ENCODE results near the gene ZNF253.
A peak's percentile ranks its signal among the peaks of the same experiment; 100 is the strongest.

The ZNF253 gene

GRCh38 chr19:19865750-19866610, at the start of gene ZNF253:
Gene ZNF253, plus strand, starts transcription at chr19:19865882. Its CDS starts 115 bp downstream, at chr19:19865997.
- TF ChIP-seq CTCF (conservative IDR thresholded peaks at IDR 0.05; ENCODE audit: control insufficient read depth, insufficient read depth, low read depth, low read length) = no peak
- H3K4me3 ChIP-seq (ENCODE audit: control insufficient read depth, low read depth, low read length) = peak within 1 kb of the TSS; percentile 89
- peak; percentile 93 for DNase-seq (ENCODE audit: low read depth)

GRCh38 chr19:19816679-19817078, 49.0 kb upstream of the ZNF253 start:
- no peak overlapping the region for H3K4me3 ChIP-seq (ENCODE audit: control insufficient read depth, low read depth, low read length)

GRCh38 chr19:19817357-19817756, 48.3 kb upstream of the ZNF253 start:
- TF ChIP-seq CTCF (conservative IDR thresholded peaks at IDR 0.05; ENCODE audit: control insufficient read depth, insufficient read depth, low read depth, low read length) = no peak
- no peak for DNase-seq (ENCODE audit: low read depth)
- no peak overlapping the region for H3K4me3 ChIP-seq (ENCODE audit: control insufficient read depth, low read depth, low read length)

More at GRCh38 chr19:19816679-19817078, 49.0 kb upstream of the ZNF253 start:
- no peak for TF ChIP-seq CTCF (conservative IDR thresholded peaks at IDR 0.05; ENCODE audit: control insufficient read depth, insufficient read depth, low read depth, low read length)
- no peak for DNase-seq (ENCODE audit: low read depth)

GRCh38 chr19:19820774-19821320, 44.8 kb upstream of the ZNF253 start:
- DNase-seq (ENCODE audit: low read depth) = peak; percentile 1
- H3K4me3 ChIP-seq (ENCODE audit: control insufficient read depth, low read depth, low read length) = peak overlapping the region; percentile 86
- TF ChIP-seq CTCF (conservative IDR thresholded peaks at IDR 0.05; ENCODE audit: control insufficient read depth, insufficient read depth, low read depth, low read length) = no peak

GRCh38 chr19:19821366-19821951, 44.2 kb upstream of the ZNF253 start, which contains the start of gene ZNF506:
Gene ZNF506, minus strand, starts transcription at chr19:19821750. Its CDS starts 147 bp downstream, at chr19:19821603.
- DNase-seq (ENCODE audit: low read depth) = peak; percentile 97
- H3K4me3 ChIP-seq (ENCODE audit: control insufficient read depth, low read depth, low read length) = peak within 1 kb of the TSS; percentile 86
- TF ChIP-seq CTCF (conservative IDR thresholded peaks at IDR 0.05; ENCODE audit: control insufficient read depth, insufficient read depth, low read depth, low read length) = no peak

- H3K4me3 ChIP-seq (ENCODE audit: control insufficient read depth, low read depth, low read length) = peak overlapping the region; percentile 86
- DNase-seq (ENCODE audit: low read depth) = peak; percentile 1
These were observed 43.7 kb upstream of the ZNF253 start for GRCh38 chr19:19821976-19822375.

- no peak for DNase-seq (ENCODE audit: low read depth)
- H3K4me3 ChIP-seq (ENCODE audit: control insufficient read depth, low read depth, low read length) = no peak overlapping the region
- TF ChIP-seq CTCF (conservative IDR thresholded peaks at IDR 0.05; ENCODE audit: control insufficient read depth, insufficient read depth, low read depth, low read length) = no peak
These were observed 41.8 kb upstream of the ZNF253 start for GRCh38 chr19:19823916-19824315.

All from fibroblast of mammary gland (primary cell).